GM19328 (cell line): Measurements from ENCODE around the gene ACO2.
"Not testable (repeated sequence)": the region's sequence is repeated elsewhere in the genome, so short reads cannot be mapped to it uniquely, and the experiment has no call there.

Experiments used
- ATAC-seq: cut with Tn5 transposase; IDR thresholded peaks from one replicate; pipeline ENCODE4 v1.9.1; 2021; ENCODE audit warnings: mild to moderate bottlenecking, moderate library complexity; ENCODE audit not compliant: unreplicated experiment

ACO2 gene

DNA sequence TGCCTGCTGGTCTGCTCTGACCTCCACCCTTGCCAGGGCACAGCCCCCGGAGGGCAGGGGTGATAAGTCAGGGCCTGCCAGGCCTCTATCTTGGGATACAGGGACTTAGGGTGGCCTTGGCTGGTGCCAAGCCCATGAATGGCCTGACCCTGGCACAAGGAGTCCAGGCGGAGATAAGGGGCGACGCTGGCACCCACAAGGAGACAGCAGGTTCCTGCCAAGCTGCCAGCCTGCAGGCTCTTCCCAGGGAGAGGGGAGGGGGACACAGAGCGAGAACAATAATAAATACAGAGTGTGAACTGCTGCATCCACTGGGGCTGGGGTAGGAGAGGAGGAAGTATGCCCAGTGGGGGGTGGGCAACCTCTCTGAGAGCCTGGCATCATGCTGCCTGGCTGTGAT lies 92.9 kb downstream of the ACO2 start:
- ATAC-seq: no peak

DNA sequence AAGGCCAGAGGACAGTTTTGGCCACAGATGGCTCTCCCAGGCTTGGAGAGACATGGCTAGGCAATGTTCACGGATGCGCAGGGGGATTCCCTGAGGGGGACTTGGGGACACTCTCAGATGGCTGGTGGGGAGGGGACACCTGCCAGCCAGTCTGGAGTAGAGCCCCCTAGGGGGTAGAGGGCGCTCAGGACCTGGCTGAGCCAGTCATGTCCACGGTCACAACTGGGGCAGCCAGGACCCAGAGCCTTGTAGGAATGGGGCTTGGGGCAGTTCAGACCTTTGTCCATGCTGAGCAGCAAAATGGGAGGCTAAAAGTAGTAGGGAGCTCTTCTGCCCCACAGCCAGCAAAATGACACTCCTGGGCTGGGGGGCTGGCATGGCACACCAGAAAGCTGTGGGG lies 93.5 kb downstream of the ACO2 start:
- no peak for ATAC-seq

DNA sequence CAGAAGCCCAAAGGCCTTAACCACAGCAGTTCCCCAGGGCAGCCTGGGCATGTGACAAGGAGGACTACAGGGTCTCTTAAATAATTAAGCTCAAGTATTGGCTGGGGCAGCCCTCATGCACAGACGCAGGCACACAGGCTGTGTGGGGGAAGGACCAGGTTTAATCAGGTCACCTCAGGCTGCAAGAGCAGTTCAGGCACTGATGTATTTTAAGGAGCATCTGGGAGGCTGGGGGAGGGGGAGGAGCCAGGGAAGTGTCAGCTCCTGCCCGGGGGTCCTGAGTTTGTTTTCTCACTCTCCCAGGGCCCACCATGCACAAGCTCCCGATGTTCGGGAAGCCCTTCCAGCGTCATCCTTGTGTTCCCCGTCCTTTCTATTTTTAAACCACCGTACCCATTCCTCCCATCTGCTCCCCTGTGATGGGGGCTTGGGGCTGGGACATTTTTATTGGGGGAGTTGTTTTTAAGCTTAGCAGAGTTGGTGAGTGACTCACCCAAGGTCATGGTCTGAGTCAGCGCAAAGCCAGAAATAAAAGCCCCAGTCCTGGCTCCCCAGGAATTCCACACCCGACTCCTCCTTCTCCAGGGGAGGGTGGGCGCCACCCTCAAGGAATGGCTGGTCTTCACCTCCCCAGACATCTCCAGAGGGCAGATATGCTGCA lies 94.3 kb downstream of the ACO2 start:
- ATAC-seq: no peak

DNA sequence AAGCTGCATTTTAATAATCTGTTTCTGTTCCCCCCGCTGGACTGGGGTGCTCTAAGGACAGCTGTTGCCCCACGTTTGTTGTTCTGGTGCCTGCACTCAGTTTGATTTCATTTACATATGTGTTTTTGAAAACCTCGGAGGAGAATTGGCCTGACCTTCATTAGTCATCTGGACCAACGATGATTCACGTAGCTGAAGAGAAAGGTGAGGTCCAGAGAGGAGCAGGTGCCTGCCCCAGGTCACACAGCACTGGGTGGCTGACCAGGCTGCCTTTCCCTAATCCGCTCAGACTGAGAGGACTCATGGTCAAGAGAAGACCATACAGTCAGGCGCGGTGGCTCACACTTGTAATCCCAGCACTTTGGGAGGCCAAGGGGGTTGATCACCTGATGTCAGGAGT lies 95.6 kb downstream of the ACO2 start:
- no peak for ATAC-seq

DNA sequence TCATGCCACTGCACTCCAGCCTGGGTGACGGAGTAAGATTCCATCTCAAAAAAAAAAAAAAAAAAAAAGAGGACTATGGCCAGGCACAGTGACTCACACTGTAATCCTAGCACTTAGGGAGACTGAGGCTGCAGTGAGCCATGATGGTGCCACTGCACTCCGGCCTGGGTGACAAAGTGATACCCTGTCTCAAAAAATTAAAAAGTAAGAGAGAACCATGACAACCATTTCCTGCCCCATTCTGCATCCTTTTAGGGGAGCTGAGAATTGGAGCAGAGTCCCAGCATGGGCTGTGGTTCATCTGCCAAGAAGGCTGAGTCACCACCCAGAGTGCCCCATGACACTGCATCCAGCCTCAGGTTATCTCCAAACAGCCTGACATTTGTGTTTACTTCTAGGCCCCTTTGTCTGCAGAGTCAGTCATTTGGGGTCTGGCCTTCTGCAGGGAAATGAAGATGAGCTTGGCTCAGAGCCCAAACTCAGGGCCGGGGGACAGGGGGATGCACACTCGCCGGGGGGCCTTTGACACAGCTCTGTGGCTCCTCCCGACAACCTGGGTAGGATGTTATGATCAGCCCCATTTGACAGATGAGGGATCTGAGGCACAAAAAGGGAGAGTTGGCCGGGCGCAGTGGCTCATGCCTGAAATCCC lies 96.6 kb downstream of the ACO2 start:
- ATAC-seq: no peak

DNA sequence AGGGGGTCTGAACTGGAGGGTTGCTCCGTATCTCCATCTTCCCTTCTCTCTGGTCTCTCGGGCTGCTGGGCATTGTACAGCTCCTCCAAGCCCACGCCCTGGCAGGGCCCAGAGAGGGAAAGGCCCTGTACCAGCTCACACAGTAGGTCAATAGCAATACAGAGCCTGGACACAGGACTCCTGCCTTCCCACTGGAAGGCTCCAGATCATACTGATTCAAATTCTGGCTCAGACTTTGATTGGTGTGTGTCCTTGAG lies 98.5 kb downstream of the ACO2 start:
- ATAC-seq: no peak

DNA sequence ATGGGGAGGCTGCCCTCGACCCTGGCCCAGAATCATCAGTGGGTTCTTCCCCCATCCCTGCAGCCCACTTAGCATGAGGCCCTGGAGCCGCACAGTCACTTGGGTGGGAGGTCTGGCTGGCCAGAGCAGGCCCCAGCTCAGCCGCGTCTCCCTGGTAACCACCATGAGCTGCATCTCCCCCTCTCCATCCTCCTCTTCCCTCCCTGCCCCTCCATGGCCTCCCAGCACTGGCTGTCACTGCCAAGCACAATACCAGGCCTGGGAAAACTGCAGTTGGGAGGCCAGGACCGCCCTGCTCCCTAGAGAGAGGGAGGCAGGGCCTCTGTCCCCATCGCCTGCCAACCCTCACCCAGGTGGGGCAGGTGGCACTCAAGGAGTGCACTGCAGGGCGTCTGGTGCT lies 99.9 kb downstream of the ACO2 start:
- no peak for ATAC-seq

DNA sequence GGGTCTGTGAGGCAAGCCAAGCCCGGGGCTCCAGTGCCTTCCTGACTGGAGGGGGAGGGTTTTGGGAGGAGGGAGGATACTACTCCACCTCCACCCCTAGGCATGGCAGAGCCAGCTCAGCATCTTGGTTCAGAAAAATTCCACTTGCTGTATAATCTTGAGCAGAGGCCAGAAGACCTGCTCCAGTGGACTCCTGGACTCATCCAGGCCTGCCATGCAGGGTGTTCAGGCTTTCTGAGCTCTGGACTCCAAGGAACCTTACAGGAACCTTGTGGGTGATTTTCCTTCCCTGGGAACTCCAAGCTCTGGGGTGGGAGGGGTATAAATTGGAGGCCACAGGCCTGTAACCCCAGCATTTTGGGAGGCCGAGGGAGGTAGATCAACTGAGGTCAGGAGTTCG lies 101.3 kb downstream of the ACO2 start:
- no peak for ATAC-seq

DNA sequence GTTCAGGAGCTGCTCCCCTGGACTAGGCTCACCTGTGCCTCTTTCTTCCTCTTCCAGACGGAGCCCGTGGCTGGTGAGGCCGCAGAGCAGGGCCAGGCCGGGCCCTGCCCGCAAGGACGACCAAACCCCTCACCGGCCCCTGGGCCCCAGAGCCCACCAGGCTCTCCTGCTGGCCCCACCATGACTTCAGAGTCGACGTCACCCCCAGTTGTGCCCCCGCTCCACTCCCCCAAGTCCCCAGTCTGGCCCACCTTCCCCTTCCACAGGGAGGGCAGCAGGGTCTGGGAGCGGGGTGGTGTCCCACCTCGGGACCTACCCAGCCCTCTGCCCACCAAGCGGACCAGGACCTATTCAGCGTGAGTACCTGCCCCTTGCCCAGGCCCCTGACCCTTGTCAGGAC lies 102.9 kb downstream of the ACO2 start:
- no peak for ATAC-seq

DNA sequence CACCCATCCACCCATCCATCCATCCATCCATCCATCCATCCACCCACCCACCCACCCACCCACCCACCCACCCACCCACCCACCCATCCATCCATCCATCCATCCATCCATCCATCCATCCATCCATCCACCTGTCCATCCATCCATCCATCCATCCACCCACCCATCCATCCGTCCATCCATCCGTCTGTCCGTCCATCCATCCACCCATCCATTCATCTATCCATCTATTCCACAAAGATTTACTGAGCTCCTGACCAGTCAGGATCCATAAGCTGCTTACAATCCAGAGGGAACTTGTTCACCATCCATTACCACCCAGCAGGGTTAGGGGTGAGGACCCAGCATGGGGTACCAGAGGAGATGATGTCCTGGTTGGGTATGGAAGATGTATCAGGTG lies 103.4 kb downstream of the ACO2 start:
- not testable (repeated sequence) for ATAC-seq

DNA sequence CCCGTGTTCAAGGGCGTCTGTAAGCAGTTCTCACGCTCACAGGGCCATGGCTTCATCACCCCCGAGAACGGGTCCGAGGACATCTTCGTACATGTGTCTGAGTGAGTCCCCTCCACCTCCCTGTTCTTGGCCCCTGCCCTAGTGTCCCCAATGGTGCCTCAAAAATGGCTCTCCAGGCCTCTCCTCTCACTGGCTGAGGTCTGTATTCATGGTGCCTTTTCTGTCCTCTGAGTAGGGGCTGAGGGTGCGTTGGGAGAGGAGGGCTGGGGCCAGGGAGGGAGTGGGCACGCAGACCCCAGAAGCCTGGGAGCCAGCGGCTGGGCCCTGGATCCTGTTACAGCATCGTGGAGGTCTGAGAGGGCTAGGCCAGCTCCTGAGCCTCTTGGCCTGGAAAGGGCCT lies 104.8 kb downstream of the ACO2 start:
- ATAC-seq: no peak

DNA sequence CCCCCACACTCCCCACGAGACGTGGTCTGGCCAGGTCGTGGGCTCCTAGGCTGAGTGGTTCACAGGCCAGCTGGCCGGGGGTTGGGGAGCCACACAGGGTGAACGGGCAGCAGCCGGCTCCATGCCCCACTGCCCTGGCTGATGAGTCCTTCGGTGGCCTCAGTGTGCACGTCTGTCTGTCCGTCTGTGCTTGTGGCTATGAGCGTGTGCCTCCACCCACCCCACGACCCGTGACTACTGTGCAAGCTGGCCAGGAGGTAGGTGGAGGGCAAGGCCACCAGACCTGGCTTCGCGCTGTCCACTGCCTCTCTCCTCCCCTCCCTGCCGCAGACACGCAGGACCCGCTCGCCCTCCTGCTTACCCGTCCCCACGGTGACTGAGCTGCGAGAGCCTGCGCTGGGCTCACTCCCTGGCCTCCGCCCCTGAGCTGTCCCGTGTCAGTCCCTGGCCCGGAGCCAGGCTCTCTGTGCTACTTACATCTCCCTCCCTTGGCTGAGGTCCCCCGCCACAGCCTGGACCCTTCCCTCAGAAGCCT lies 106.0 kb downstream of the ACO2 start:
- ATAC-seq: no peak

DNA sequence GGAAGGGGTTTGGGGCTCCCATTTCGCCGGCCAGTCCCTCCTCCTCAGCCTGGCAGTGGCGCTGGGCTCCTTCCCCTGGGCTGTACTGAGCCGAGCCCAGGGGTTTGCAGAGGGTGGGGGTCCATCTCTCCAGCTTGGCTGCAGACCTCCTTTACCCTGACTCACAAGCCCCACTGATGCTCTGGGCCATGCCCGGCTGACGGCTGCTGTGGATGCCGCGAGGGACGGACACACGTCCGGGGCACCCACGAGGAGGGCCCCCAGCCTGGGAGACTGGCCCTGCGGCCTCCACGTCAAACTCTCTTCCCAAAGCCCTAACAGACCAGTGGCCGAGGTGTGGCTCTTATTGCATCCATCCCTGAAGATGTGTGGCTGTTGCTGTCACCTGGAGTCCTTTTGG lies 106.6 kb downstream of the ACO2 start:
- ATAC-seq: no peak

DNA sequence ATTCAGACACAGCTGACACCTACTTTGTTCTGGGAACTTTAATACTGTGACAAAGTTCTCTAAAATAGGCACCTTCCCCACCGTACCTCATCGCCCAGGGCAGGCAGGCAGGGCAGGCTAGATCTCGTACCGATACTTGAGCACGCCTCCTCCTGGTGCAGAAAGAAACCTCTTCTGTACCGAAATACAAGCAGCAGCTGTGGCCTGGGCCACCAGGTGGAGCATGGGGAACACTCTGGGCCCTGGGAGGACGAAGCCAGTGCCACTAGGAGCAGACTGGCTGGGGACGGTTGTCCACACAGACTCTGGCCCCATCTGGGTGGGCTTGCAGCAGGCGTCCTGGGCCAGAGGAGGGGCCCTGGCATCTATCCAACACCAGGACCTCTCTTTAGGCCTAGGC lies 108.0 kb downstream of the ACO2 start:
- ATAC-seq: no peak

DNA sequence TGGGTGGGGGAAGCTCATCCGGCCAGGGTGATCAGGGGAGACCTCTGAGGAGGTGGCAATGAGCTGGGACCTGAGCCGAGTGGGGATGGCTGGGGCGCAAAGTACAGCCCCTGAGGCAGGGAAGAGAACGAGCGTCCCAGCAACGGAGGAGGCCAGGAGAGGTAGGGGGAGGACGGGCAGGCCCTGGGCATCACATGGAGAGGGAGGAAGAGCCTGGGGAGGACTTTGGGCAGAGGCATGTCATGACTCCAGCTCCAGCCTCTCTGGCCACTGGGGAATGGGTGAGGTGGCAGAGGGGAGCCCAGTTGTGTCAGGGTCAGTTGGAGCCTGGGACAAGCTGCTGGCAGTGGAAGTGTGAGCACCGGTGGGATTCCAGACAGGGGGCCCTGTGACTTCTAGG lies 109.2 kb downstream of the ACO2 start:
- ATAC-seq: no peak
